ENCODE measurements around the gene TTLL11.
"Not testable (repeated sequence)": the region's sequence is repeated elsewhere in the genome, so short reads cannot be mapped to it uniquely, and the experiment has no call there.

Gene TTLL11

GRCh38 chr9:122084026-122084675 lies 9.0 kb downstream of the TTLL11 start:
- Histone ChIP-seq H3K9me3 (replicated peaks in 1 of 11) (no peaks in the 10 kb centered on the region), H3K4me2 (no peak overlapping the region), H3K27ac (no peak overlapping the region), H3K4me1 (peaks cover 0 to 3% (median 0%) of the 10 kb centered on the region in 10 experiments; a peak in 2 of 20 replicates), H4K20me1 (peaks cover 0 to 90% (median 33%) of the 10 kb centered on the region in 11 experiments; a peak in 16 of 22 replicates), H3K4me3 (no peak overlapping the region), H3K36me3 (peaks cover 0 to 9% (median 0%) of the 10 kb centered on the region in 11 experiments; a peak in 1 of 22 replicates), H3K9ac (no peak overlapping the region), H3K27me3 (no peaks in the 10 kb centered on the region)
- TF ChIP-seq Cebpa-rat (IDR thresholded peaks at IDR 0.05), result no peak

DNA sequence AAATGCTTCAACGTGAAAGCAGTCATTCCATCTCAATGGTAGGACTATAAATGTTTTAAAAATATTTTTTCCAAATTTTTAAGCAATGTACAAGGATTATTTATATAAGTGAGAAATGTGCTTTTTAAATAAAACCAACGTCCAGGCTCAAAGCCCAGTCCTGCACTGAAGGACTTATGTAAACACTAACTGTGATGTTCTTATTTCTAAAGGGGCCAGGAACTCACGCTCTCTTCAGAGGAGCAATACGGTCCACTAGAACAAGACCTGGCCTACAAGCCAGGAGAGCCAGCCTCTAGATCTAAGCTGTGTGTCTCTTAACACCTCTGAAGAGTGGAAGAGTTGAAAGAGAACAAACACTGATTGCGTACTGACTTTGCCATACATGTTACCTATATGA lies 12.1 kb downstream of the TTLL11 start:
- Histone ChIP-seq H3K4me3 (no peak overlapping the region), H3K9ac (no peak overlapping the region), H3K4me1 (peaks cover 0 to 8% (median 0%) of the 10 kb centered on the region in 10 experiments; a peak in 4 of 20 replicates), H3K4me2 (no peak overlapping the region), H3K27me3 (no peaks in the 10 kb centered on the region), H3K36me3 (peaks cover 0 to 13% (median 0%) of the 10 kb centered on the region in 11 experiments; a peak in 4 of 22 replicates), H3K27ac (no peak overlapping the region), H4K20me1 (peaks cover 0 to 65% (median 13%) of the 10 kb centered on the region in 11 experiments; a peak in 15 of 22 replicates), H3K9me3 (replicated peaks in 1 of 11) (peaks cover 9 to 20% (median 15%) of the 10 kb centered on the region in 11 experiments; a peak in 20 of 22 replicates)
- no peak for TF ChIP-seq Cebpa-rat (IDR thresholded peaks at IDR 0.05)

GRCh38 chr9:122078557-122078956 lies 14.6 kb downstream of the TTLL11 start:
- no peak overlapping the region for H3K9ac ChIP-seq

GRCh38 chr9:122076773-122077172 lies 16.3 kb downstream of the TTLL11 start:
- Histone ChIP-seq H4K20me1 (peaks cover 0 to 55% (median 5%) of the 10 kb centered on the region in 11 experiments; a peak in 12 of 22 replicates), H3K4me2 (no peak overlapping the region), H3K9ac (no peak overlapping the region), H3K4me1 (peaks cover 0 to 12% (median 0%) of the 10 kb centered on the region in 10 experiments; a peak in 4 of 20 replicates), H3K4me3 (no peak overlapping the region), H3K9me3 (replicated peaks in 1 of 11) (peaks cover 9 to 20% (median 15%) of the 10 kb centered on the region in 11 experiments; a peak in 20 of 22 replicates), H3K36me3 (peaks cover 0 to 13% (median 0%) of the 10 kb centered on the region in 11 experiments; a peak in 4 of 22 replicates), H3K27ac (no peak overlapping the region), H3K27me3 (no peaks in the 10 kb centered on the region)
- no peak for TF ChIP-seq Cebpa-rat (IDR thresholded peaks at IDR 0.05)

More at GRCh38 chr9:122078557-122078956, 14.6 kb downstream of the TTLL11 start:
- Histone ChIP-seq H3K4me1 (peaks cover 0 to 12% (median 0%) of the 10 kb centered on the region in 10 experiments; a peak in 4 of 20 replicates), H3K27me3 (no peaks in the 10 kb centered on the region), H3K4me3 (no peak overlapping the region), H3K36me3 (peaks cover 0 to 13% (median 0%) of the 10 kb centered on the region in 11 experiments; a peak in 4 of 22 replicates), H3K9me3 (replicated peaks in 1 of 11) (peaks cover 9 to 20% (median 15%) of the 10 kb centered on the region in 11 experiments; a peak in 20 of 22 replicates), H3K4me2 (no peak overlapping the region), H3K27ac (no peak overlapping the region), H4K20me1 (peaks cover 0 to 56% (median 14%) of the 10 kb centered on the region in 11 experiments; a peak in 13 of 22 replicates)
- no peak for TF ChIP-seq Cebpa-rat (IDR thresholded peaks at IDR 0.05)

DNA sequence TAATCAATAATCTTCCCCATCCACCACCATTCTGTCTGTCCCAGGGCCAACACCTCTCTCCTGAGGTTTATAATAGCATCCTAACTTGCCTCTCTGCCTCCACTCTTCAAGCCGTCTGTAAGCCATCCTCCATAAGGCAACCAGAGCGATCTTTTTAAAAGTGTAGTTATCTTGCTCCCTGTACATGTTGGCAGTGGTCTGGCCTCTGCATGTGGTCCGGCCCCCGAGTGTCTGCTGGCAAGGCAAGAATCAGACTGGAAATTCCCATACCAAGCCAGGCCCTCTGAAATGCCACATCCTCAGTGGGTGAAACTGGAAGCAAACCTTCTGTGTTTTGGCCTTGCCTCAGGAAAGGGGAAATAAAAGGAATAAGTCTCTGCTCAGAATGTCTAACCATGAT lies 17.0 kb downstream of the TTLL11 start:
- no peaks in the 10 kb centered on the region for H3K27me3 ChIP-seq
- H3K9me3 ChIP-seq (replicated peaks in 1 of 11), result peaks cover 9 to 20% (median 15%) of the 10 kb centered on the region in 11 experiments; a peak in 20 of 22 replicates
- peak overlapping the region in 3 of 11 experiments; percentile 13 to 53 (median 22); a peak in 4 of 22 replicates for H3K4me2 ChIP-seq
- no peak overlapping the region for H3K4me3 ChIP-seq
- H4K20me1 ChIP-seq, result peaks cover 0 to 55% (median 9%) of the 10 kb centered on the region in 11 experiments; a peak in 12 of 22 replicates
- no peak overlapping the region for H3K9ac ChIP-seq
- TF ChIP-seq Cebpa-rat (IDR thresholded peaks at IDR 0.05), result no peak
- H3K36me3 ChIP-seq, result peaks cover 0 to 13% (median 0%) of the 10 kb centered on the region in 11 experiments; a peak in 4 of 22 replicates
- H3K27ac ChIP-seq, result no peak overlapping the region
- H3K4me1 ChIP-seq, result peaks cover 0 to 12% (median 0%) of the 10 kb centered on the region in 10 experiments; a peak in 4 of 20 replicates

DNA sequence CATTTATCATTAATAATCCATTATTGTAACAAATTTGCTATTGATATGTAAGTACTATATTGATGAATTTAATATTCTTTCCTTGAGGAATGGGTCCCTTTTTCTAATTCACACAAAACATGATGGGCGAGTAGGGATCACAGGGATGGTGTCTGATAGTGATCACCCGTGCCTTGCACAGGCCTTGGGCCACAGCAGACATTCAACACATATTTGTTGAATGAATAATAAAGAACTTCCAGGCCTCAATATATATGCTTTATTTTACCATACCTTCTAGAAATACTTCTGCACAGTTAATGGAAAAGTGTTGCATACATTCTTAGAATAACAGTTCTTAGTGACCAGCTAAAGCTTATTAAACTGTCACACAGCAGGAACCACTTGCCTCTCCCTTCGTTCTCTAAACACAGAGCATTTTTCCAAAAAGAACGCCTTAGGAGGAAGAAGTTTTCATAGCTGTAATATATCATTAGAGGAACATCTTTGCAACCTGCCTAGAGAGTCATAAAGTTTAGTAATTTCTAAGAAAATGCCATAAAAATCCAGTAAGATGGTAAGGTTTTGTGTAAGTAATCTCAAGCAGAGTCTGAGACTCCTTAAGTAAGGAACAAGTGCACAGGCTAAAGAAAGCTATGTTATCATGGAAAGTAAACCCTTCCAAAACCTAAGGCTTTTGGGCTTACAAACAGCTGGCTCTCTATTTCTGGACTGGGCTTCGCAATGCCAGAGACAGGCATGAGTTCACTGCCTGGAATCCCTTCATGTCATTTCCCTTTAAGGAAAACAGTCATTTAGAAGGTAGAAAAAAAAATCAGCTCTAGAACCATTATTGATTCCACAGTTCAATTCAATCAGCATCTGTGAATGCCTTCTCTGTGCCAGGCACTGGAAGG lies 17.7 kb downstream of the TTLL11 start:
- Histone ChIP-seq H3K9me3 (replicated peaks in 1 of 11) (peaks cover 9 to 20% (median 15%) of the 10 kb centered on the region in 11 experiments; a peak in 20 of 22 replicates), H3K27me3 (no peaks in the 10 kb centered on the region), H3K4me1 (peaks cover 0 to 12% (median 0%) of the 10 kb centered on the region in 10 experiments; a peak in 4 of 20 replicates), H3K36me3 (peaks cover 0 to 13% (median 0%) of the 10 kb centered on the region in 11 experiments; a peak in 5 of 22 replicates), H4K20me1 (peaks cover 0 to 55% (median 9%) of the 10 kb centered on the region in 11 experiments; a peak in 12 of 22 replicates), H3K4me2 (peak overlapping the region in 2 of 11 experiments; percentile 13 to 53; a peak in 2 of 22 replicates), H3K9ac (no peak overlapping the region), H3K4me3 (no peak overlapping the region), H3K27ac (no peak overlapping the region)
- TF ChIP-seq Cebpa-rat (IDR thresholded peaks at IDR 0.05), result no peak

GRCh38 chr9:122071715-122072114 lies 21.4 kb downstream of the TTLL11 start:
- TF ChIP-seq Cebpa-rat (IDR thresholded peaks at IDR 0.05), result no peak
- Histone ChIP-seq H3K4me1 (peaks cover 0 to 12% (median 0%) of the 10 kb centered on the region in 10 experiments; a peak in 5 of 20 replicates), H3K9me3 (replicated peaks in 1 of 11) (peaks cover 0 to 21% (median 1%) of the 10 kb centered on the region in 11 experiments; a peak in 10 of 22 replicates), H3K27me3 (no peaks in the 10 kb centered on the region), H4K20me1 (peaks cover 0 to 82% (median 10%) of the 10 kb centered on the region in 11 experiments; a peak in 12 of 22 replicates), H3K4me3 (no peak overlapping the region), H3K36me3 (peaks cover 0 to 10% (median 0%) of the 10 kb centered on the region in 11 experiments; a peak in 3 of 22 replicates), H3K4me2 (no peak overlapping the region), H3K9ac (no peak overlapping the region), H3K27ac (no peak overlapping the region)

GRCh38 chr9:122070728-122071515 lies 22.2 kb downstream of the TTLL11 start:
- H3K4me2 ChIP-seq, result no peak overlapping the region
- peaks cover 0 to 12% (median 0%) of the 10 kb centered on the region in 11 experiments; a peak in 6 of 22 replicates for H3K36me3 ChIP-seq
- H3K9me3 ChIP-seq (replicated peaks in 1 of 11), result peaks cover 0 to 29% (median 7%) of the 10 kb centered on the region in 11 experiments; a peak in 12 of 22 replicates
- TF ChIP-seq Cebpa-rat (IDR thresholded peaks at IDR 0.05), result no peak
- H3K27ac ChIP-seq, result no peak overlapping the region
- H3K4me3 ChIP-seq, result no peak overlapping the region
- no peaks in the 10 kb centered on the region for H3K27me3 ChIP-seq
- no peak overlapping the region for H3K9ac ChIP-seq
- peaks cover 0 to 5% (median 0%) of the 10 kb centered on the region in 10 experiments; a peak in 6 of 20 replicates for H3K4me1 ChIP-seq
- H4K20me1 ChIP-seq, result peaks cover 0 to 80% (median 10%) of the 10 kb centered on the region in 11 experiments; a peak in 12 of 22 replicates

DNA sequence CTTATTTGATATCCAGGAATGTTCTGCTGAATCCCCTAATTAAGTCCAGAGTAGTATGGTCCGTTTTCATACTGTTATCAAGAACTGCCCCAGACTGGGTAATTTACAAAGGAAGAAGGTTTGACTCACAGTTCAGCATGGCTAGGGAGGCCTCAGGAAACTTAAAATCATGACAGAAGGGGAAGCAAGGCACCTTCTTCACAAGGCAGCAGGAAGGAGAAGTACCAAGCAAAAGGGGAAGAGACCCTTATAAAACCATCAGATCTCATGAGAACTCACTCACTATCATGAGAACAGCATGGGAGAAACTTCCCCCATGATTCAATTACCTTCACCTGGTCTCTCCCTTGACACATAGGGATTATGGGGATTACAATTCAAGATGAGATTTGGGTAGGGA lies 26.4 kb downstream of the TTLL11 start:
- not testable (repeated sequence) for H3K4me1 ChIP-seq, H3K27me3 ChIP-seq, H3K9ac ChIP-seq, H3K27ac ChIP-seq, H3K4me3 ChIP-seq, H3K4me2 ChIP-seq
- H3K36me3 ChIP-seq, result peaks cover 0 to 15% (median 0%) of the 10 kb centered on the region in 11 experiments; a peak in 6 of 22 replicates
- peaks cover 0 to 35% (median 7%) of the 10 kb centered on the region in 11 experiments; a peak in 12 of 22 replicates for H3K9me3 ChIP-seq (replicated peaks in 1 of 11)
- peaks cover 0 to 70% (median 13%) of the 10 kb centered on the region in 11 experiments; a peak in 11 of 22 replicates for H4K20me1 ChIP-seq

All from BLaER1 treated with 17β-estradiol and CSF1 and Interleukin-3, amounts not matched to agents 10 nM and 100 nM (cell line).